WI38 (cell line): ENCODE results near the gene TGFB2.
"Not testable (repeated sequence)": the region's sequence is repeated elsewhere in the genome, so short reads cannot be mapped to it uniquely, and the experiment has no call there.

Experiments used
- H3K4me3 ChIP-seq: 2 replicates; pipeline ENCODE4 v1.5.1; 2011; ENCODE audit warnings: low read depth, mild to moderate bottlenecking, control low read depth, low read length
- TF ChIP-seq, protein P1 (sequence below): IDR thresholded peaks from 2 replicates; pipeline ENCODE4 v1.5.1; 2012; ENCODE audit warnings: low read depth, mild to moderate bottlenecking, control low read depth, low read length

Gene TGFB2

DNA sequence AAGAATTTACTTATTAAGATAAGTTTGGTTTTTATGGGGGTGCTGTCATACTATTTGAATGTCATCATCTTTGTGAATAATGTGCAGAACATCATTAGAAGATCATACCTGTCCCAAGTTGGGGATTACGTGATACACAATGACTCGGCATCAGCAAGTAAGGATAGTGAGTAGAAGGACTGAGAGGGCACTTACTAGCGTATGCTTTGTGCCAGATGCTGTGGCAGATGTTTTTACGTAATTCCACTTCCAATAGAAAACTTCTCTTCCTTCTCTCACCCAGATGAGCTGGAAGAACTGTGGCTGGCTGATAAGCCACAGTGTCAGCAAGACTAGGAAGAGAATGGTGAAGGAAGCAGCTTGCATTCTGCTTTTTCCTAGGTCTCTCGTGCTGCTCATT lies 28.1 kb upstream of the TGFB2 start:
- TF ChIP-seq, protein P1, sequence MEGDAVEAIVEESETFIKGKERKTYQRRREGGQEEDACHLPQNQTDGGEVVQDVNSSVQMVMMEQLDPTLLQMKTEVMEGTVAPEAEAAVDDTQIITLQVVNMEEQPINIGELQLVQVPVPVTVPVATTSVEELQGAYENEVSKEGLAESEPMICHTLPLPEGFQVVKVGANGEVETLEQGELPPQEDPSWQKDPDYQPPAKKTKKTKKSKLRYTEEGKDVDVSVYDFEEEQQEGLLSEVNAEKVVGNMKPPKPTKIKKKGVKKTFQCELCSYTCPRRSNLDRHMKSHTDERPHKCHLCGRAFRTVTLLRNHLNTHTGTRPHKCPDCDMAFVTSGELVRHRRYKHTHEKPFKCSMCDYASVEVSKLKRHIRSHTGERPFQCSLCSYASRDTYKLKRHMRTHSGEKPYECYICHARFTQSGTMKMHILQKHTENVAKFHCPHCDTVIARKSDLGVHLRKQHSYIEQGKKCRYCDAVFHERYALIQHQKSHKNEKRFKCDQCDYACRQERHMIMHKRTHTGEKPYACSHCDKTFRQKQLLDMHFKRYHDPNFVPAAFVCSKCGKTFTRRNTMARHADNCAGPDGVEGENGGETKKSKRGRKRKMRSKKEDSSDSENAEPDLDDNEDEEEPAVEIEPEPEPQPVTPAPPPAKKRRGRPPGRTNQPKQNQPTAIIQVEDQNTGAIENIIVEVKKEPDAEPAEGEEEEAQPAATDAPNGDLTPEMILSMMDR = no peak
- no peak overlapping the region for H3K4me3 ChIP-seq

DNA sequence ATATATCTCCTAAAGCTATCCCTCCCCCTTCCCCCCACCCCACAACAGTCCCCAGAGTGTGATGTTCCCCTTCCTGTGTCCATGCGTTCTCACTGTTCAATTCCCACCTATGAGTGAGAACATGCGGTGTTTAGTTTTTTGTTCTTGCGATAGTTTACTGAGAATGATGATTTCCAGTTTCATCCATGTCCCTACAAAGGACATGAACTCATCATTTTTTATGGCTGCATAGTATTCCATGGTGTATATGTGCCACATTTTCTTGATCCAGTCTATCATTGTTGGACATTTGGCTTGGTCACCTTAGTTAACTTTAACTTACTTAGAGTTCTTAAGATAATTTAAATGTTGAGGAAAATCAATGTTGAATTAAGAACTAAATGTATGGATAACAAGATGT lies 25.0 kb upstream of the TGFB2 start:
- H3K4me3 ChIP-seq = not testable (repeated sequence)

DNA sequence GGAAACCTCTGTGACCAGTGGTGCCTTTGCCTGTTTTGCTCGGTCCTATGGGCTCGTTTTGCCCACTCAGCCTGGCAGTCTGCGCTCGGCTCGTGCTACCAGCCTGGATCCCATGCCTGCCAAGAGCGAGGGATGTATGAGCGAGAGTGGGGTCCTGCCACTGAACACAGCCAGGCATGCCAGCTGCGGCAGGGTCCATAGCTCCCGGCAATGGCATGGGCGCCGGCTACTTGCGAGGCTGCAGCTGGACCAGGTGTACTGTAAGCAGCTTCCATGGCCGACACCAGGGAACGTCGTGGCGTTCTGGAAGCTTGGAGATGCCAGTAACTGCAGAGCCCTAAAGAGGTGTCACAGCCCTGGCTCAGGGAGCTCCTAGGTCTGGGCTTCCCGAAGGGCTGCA lies 22.4 kb upstream of the TGFB2 start:
- H3K4me3 ChIP-seq = no peak overlapping the region
- TF ChIP-seq, protein P1 = no peak

DNA sequence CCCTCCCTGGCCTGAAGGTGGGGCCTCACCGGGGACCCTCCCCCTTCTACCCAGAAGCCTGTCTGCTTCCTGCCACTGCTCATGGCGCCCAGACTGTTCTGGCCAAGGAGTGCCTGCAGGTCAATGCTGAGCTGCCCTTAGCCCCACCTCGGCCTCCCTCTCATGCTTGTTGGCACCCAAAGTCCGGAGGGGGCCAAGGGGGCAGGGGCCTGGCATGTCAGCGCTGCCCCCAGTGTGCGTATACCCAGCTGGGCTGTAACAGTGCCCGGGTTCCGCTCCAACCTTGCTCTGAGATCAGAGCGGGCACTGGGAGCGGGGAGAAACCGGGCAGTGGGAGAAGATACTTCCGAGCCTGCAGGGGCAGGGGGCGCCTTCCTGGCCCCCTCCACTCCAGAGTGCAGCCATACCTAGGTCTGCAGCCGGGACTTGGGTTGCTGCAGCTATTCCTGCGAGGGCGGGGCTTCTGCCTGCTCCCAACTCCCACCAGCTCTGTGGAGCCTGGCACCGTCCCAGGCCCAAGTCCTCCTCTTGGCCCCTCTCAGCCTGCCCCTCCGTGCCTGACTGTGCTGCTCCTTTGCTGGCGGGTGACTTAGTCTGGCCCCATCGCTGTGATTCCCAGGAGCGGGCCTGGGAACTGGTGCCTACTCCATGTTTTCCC lies 21.4 kb upstream of the TGFB2 start:
- H3K4me3 ChIP-seq = no peak overlapping the region
- TF ChIP-seq, protein P1 = no peak

DNA sequence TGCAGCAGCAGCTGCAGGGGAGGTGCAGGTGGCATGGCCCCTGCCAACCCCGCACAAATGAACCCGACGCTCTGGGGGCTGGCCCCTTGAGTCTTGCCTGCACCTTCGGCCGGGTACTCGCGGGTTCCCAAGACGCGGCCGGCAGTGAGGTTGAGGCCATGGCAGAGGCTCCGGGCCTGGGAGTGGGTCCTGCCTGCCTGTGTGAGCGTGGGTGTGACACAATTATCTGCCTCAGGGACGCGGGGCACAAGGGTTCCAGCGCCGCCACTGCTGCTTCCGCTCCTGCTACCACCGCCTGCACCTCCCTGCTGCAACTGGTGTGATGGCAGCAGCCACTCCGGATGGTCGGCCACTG lies 20.9 kb upstream of the TGFB2 start:
- no peak overlapping the region for H3K4me3 ChIP-seq
- TF ChIP-seq, protein P1 = no peak

DNA sequence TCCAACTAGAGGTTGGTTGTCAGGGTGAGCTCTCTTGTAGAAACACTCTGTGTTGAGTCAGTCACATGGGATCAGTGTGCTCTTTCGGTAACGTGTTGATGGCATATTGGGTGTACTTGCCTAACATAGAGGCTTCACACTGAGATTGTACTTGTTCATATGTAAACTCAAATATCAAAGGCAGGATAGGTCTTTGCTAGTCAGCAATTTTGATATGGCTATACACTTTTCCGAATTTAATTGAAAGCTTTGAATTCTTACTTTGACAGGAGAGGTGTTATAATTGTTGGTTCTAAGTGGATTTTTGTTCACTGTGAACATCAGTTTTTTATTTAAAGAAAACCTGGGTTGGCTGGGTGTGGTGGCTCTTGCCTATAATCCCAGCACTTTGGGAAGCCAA lies 16.4 kb upstream of the TGFB2 start:
- TF ChIP-seq, protein P1 = no peak
- H3K4me3 ChIP-seq = no peak overlapping the region

DNA sequence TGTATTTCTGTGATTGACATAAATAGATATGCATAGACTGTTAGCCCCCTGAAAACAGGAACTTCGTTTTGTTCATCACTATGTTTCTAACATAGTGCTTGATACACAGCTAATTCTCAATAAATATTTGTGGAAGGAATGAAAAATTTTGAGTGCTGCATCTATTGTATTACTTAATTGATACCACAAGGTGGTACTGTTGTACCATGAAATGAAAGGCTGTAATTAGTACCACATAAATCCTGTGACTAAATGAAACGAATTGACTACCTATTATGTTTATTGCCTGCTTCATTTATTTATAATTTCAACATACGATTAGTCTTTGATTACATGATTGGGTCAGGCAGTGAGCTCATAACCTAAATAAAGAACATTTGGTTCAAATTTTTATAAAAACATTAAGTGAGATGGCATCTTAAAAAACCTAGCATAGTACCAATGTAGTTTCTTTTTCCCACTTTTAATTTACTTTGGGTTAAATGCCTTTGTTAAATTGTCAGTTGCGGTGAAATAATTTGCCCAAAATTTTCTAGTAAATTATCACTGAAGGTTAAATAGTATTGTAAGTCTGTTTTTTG lies 15.0 kb upstream of the TGFB2 start:
- TF ChIP-seq, protein P1 = no peak
- no peak overlapping the region for H3K4me3 ChIP-seq

DNA sequence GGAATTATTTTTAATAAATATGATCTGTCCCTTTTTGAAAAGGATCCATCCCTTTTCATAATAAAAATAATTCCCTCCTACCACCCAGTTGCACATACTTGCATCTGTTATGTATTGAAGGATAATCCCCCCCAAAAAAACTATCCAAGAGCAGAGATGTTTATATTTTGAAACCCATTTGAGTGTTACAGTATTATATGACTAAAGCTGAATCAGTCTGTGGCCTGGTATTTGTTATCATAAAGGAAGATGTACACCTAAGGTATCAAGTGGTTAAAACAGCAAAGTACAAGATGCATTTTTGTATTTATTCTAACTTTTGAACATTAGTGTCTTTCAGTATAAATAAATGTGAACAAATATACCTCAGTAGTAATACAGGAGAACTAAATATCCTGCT lies 12.7 kb upstream of the TGFB2 start:
- TF ChIP-seq, protein P1 = no peak
- H3K4me3 ChIP-seq = no peak overlapping the region
